T-helper 2 cell treated with Interferon-gamma antibody and Interleukin-4, amounts not matched to agents 5 μg/mL and 100 μg/mL, for 36 hours (primary cell): ENCODE results near the gene OPN1MW2.
"Not testable (repeated sequence)": the region's sequence is repeated elsewhere in the genome, so short reads cannot be mapped to it uniquely, and the experiment has no call there.

ENCODE experiments used
- DNase-seq: peaks from one replicate; pipeline ENCODE4 v3.0.0; 2021; ENCODE audit warnings: low spot score
- H3K27ac Mint-ChIP-seq: one replicate; pipeline ENCODE4 v1.8.0; 2021; ENCODE audit warnings: mild to moderate bottlenecking, mixed read lengths
- H3K27me3 Mint-ChIP-seq: one replicate; pipeline ENCODE4 v1.8.0; 2021; ENCODE audit warnings: low read depth, mixed read lengths
- H3K36me3 Mint-ChIP-seq: one replicate; pipeline ENCODE4 v1.8.0; 2021; ENCODE audit warnings: low read depth, mixed read lengths
- H3K4me1 Mint-ChIP-seq: one replicate; pipeline ENCODE4 v1.8.0; 2021; ENCODE audit warnings: low read depth, mixed read lengths
- H3K4me3 Mint-ChIP-seq: one replicate; pipeline ENCODE4 v1.8.0; 2022; ENCODE audit warnings: mild to moderate bottlenecking, moderate library complexity, mixed read lengths
- H3K9me3 Mint-ChIP-seq: one replicate; pipeline ENCODE4 v1.8.0; 2021; ENCODE audit warnings: mixed read lengths

The OPN1MW2 gene

DNA sequence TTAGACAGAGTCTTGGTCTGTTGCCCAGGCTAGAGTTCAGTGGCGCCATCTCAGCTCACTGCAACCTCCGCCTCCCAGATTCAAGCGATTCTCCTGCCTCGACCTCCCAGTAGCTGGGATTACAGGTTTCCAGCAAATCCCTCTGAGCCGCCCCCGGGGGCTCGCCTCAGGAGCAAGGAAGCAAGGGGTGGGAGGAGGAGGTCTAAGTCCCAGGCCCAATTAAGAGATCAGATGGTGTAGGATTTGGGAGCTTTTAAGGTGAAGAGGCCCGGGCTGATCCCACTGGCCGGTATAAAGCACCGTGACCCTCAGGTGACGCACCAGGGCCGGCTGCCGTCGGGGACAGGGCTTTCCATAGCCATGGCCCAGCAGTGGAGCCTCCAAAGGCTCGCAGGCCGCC is at the start of gene OPN1MW2:
TSS of gene OPN1MW2 (plus strand) at position 301 of the 400 bp plus-strand sequence. CDS start at position 361, 60 bp downstream.
- not testable (repeated sequence) for H3K4me1 Mint-ChIP-seq, DNase-seq, H3K27ac Mint-ChIP-seq, H3K36me3 Mint-ChIP-seq, H3K9me3 Mint-ChIP-seq, H3K4me3 Mint-ChIP-seq, H3K27me3 Mint-ChIP-seq

DNA sequence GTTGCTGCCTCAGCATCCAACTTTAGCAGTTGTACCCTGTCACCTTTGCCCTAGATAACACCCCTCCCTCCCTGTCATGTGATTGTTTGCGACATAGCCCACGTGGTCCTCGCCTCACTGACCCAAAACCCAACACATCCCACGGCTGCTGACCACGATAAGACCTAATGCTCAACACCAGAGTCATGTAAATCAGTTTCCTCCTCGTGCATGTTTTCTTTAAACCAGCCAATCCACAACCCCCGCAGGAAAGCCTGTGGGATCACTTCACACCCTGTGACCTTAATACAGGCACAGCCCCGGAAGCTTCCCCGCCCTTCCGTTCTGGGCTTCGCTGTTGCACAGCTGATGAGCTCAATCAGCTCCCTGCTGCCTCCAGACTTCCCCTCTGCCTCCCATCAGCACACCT is 47.0 kb upstream of the OPN1MW2 start:
- not testable (repeated sequence) for H3K4me3 Mint-ChIP-seq, H3K36me3 Mint-ChIP-seq, DNase-seq, H3K27me3 Mint-ChIP-seq, H3K27ac Mint-ChIP-seq, H3K4me1 Mint-ChIP-seq, H3K9me3 Mint-ChIP-seq

DNA sequence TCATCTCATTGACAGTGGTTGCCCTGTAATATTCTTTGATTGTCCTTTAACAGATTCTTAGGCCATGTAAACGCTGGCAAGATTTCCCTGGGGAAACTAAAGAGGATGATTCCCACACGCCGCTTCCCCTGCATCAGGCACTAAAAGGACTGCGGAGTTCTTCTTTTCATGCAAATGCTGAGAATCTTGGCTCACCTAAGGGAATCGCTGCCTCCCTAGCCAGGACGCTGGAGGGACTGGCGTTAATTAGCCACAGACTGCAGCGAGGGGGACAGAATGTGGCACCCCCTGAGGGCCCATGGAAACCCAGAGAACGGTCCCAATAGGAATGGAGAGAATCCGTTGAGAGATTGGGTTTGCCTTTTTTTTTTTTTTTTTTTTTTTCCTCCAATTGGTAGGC is 45.2 kb upstream of the OPN1MW2 start:
- not testable (repeated sequence) for H3K9me3 Mint-ChIP-seq, H3K36me3 Mint-ChIP-seq, H3K27ac Mint-ChIP-seq, H3K4me3 Mint-ChIP-seq, H3K27me3 Mint-ChIP-seq, DNase-seq, H3K4me1 Mint-ChIP-seq

DNA sequence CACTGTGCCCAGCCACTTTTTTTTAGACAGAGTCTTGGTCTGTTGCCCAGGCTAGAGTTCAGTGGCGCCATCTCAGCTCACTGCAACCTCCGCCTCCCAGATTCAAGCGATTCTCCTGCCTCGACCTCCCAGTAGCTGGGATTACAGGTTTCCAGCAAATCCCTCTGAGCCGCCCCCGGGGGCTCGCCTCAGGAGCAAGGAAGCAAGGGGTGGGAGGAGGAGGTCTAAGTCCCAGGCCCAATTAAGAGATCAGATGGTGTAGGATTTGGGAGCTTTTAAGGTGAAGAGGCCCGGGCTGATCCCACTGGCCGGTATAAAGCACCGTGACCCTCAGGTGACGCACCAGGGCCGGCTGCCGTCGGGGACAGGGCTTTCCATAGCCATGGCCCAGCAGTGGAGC is 37.3 kb upstream of the OPN1MW2 start, which contains the start of gene OPN1MW:
TSS of gene OPN1MW (plus strand) at position 301 of the 400 bp plus-strand sequence. CDS start at position 383, 82 bp downstream.
- not testable (repeated sequence) for H3K4me1 Mint-ChIP-seq, H3K27me3 Mint-ChIP-seq, H3K9me3 Mint-ChIP-seq, H3K4me3 Mint-ChIP-seq, H3K36me3 Mint-ChIP-seq, H3K27ac Mint-ChIP-seq, DNase-seq

- DNase-seq, result not testable (repeated sequence)
Observed at GRCh38 chrX:154183794-154184193, 35.8 kb upstream of the OPN1MW2 start.

DNA sequence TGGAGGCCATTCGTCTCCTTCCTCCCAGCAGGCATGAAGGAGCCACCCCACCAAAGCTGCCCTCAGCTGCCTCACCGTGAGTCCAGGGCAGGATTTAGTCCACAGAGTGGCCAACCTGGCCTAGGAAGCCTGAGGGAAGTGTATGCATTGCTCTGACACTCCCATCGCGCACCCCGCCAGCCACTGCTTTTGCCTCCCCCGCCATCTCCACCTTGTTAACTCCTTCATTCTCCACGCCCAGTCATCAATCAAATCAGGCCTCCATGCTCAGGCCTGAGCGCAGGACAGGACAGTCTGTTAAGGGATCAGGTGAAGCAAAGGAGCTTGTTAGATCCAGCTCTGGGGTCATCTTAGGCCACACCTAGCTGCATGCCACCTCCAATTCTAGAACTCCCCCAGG is 26.7 kb upstream of the OPN1MW2 start:
- not testable (repeated sequence) for DNase-seq, H3K4me3 Mint-ChIP-seq, H3K9me3 Mint-ChIP-seq

More at GRCh38 chrX:154183794-154184193, 35.8 kb upstream of the OPN1MW2 start:
- H3K4me3 Mint-ChIP-seq, H3K4me1 Mint-ChIP-seq, H3K27ac Mint-ChIP-seq, H3K36me3 Mint-ChIP-seq, H3K27me3 Mint-ChIP-seq, H3K9me3 Mint-ChIP-seq: not testable (repeated sequence)

GRCh38 chrX:154194316-154194715 is 25.2 kb upstream of the OPN1MW2 start:
- not testable (repeated sequence) for H3K36me3 Mint-ChIP-seq, DNase-seq, H3K27me3 Mint-ChIP-seq, H3K4me1 Mint-ChIP-seq, H3K9me3 Mint-ChIP-seq, H3K4me3 Mint-ChIP-seq, H3K27ac Mint-ChIP-seq

More for the DNA sequence above, 26.7 kb upstream of the OPN1MW2 start:
- H3K27ac Mint-ChIP-seq, H3K27me3 Mint-ChIP-seq, H3K36me3 Mint-ChIP-seq, H3K4me1 Mint-ChIP-seq: not testable (repeated sequence)

DNA sequence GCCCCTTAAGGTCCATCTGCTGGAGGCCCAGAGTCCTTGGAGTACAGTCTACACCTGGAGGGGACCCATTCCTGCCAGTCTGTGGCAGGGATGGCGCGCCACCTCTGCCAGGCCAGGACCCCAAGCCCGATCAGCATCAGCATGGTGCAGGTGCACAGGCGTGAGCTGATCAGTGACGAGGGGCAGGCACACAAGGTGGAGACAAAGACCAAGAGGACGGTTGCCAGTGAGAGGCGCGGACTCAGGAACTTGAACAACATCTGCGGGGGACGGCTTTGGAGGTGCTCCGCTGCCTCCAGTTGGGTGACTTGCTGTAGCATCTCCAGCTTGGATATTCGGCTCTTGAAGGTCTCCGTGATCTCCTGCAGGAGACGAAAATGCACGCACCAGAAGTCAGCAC is 23.1 kb upstream of the OPN1MW2 start:
- H3K4me1 Mint-ChIP-seq, DNase-seq, H3K4me3 Mint-ChIP-seq, H3K27ac Mint-ChIP-seq, H3K27me3 Mint-ChIP-seq, H3K36me3 Mint-ChIP-seq, H3K9me3 Mint-ChIP-seq: not testable (repeated sequence)

- H3K36me3 Mint-ChIP-seq, H3K9me3 Mint-ChIP-seq, DNase-seq, H3K4me1 Mint-ChIP-seq, H3K27me3 Mint-ChIP-seq, H3K4me3 Mint-ChIP-seq: not testable (repeated sequence)
- H3K27ac Mint-ChIP-seq, result peak overlapping the region; percentile 67
Observed at GRCh38 chrX:154209670-154210418, 9.7 kb upstream of the OPN1MW2 start.

DNA sequence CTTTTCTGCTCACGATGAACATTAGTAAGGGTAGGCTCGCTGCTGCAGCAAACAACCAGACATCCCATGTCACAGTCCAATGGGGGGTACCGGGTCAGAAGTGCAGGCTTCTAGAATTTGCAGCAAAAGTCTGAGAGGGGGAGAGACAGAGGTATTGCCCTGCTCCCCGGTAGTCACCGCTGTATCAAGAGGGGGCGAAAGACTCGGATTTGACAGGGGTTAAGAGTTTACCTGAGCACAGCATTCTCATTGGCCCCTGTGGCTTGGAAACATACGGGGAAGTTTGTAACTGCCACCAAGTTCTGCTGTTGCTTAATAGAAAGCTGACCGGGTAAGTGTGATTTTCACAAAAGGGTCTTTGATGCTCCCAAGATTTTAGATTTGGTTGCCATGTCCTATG is 8.5 kb upstream of the OPN1MW2 start:
- not testable (repeated sequence) for H3K9me3 Mint-ChIP-seq, H3K27ac Mint-ChIP-seq, H3K4me3 Mint-ChIP-seq, H3K4me1 Mint-ChIP-seq, H3K27me3 Mint-ChIP-seq, DNase-seq, H3K36me3 Mint-ChIP-seq

- not testable (repeated sequence) for DNase-seq, H3K4me1 Mint-ChIP-seq, H3K4me3 Mint-ChIP-seq, H3K27ac Mint-ChIP-seq, H3K27me3 Mint-ChIP-seq, H3K36me3 Mint-ChIP-seq, H3K9me3 Mint-ChIP-seq
Observed at GRCh38 chrX:154211499-154211898, 8.1 kb upstream of the OPN1MW2 start.

DNA sequence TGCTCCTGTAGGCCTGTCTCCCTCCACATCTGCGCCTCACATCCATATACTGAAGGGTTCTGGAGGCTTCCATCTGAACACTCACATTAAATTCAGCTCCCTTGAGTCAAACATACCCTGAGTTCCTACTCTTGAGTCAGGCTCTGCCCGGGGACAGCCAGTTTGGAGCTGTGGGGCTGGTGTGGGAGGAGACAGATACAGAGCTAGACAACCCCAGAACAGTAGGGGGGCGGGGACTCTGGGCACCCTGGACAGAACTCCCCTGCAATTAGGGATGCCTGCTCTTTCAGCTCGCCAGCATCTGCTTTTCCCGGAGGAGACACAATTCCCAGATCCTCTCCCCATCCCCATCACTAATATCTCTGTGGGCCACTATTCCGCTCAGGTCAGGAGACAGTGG is 5.7 kb downstream of the OPN1MW2 start:
- not testable (repeated sequence) for H3K4me3 Mint-ChIP-seq, DNase-seq, H3K27ac Mint-ChIP-seq, H3K27me3 Mint-ChIP-seq, H3K4me1 Mint-ChIP-seq, H3K36me3 Mint-ChIP-seq, H3K9me3 Mint-ChIP-seq

DNA sequence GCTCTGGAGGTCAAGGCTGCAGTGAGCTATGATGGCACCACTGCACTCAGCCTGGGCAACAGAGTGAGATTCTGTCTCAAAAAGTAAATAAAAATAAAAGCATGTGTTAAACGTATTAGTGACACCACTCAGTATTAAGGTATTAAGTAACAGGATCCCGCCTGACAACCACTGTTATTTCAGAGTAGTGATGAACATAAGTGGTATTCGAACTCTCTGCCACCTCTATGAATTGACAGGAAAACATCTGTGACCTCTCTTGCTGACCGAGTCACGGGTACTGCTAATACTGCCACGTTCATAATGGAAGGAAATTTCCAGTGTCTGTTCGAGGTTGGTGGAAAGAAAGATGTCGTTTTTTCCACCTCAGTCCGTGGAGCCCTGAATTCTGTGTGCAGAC is 7.2 kb downstream of the OPN1MW2 start:
- not testable (repeated sequence) for H3K9me3 Mint-ChIP-seq, H3K36me3 Mint-ChIP-seq, H3K4me3 Mint-ChIP-seq, H3K27ac Mint-ChIP-seq, H3K27me3 Mint-ChIP-seq, DNase-seq, H3K4me1 Mint-ChIP-seq

GRCh38 chrX:154231443-154231842 is 11.9 kb downstream of the OPN1MW2 start:
- H3K27me3 Mint-ChIP-seq, H3K4me3 Mint-ChIP-seq, H3K9me3 Mint-ChIP-seq, H3K27ac Mint-ChIP-seq, H3K4me1 Mint-ChIP-seq, H3K36me3 Mint-ChIP-seq, DNase-seq: not testable (repeated sequence)

GRCh38 chrX:154233620-154234019 is 14.1 kb downstream of the OPN1MW2 start:
- not testable (repeated sequence) for H3K27me3 Mint-ChIP-seq, H3K4me3 Mint-ChIP-seq

More at GRCh38 chrX:154233620-154234019, 14.1 kb downstream of the OPN1MW2 start:
- not testable (repeated sequence) for H3K9me3 Mint-ChIP-seq, H3K36me3 Mint-ChIP-seq, DNase-seq, H3K27ac Mint-ChIP-seq, H3K4me1 Mint-ChIP-seq
